Breast epithelium (tissue), 4 donors: ENCODE measurements around the gene OLIG3. TPM values are rescaled to one million over a fixed set of nuclear protein-coding genes. Genes with fewer than 3 reads are reported as not detected.

ENCODE experiments used
- DNase-seq, 2 donors: peaks; one replicate each; pipeline ENCODE4 v3.0.0-alpha.2; 2019; ENCODE audit warnings: low spot score in 2 of 2
- H3K27ac ChIP-seq, 2 donors: fragments of 200-600 bp; sonication (generic) in 1 of 2; one replicate each; pipeline ENCODE4 v1.5.1; 2016 to 2019; ENCODE audit warnings: mild to moderate bottlenecking in 1 of 2
- H3K27me3 ChIP-seq, 2 donors: fragments of 200-600 bp; sonication (generic) in 1 of 2; one replicate each; pipeline versions ENCODE4 v1.5.1 to v1.6.0; 2017 to 2019; ENCODE audit warnings: control low read depth in 1 of 2, mild to moderate bottlenecking in 1 of 2
- H3K36me3 ChIP-seq: fragments of 200-600 bp; one replicate; pipeline ENCODE4 v1.5.1; 2019
- H3K4me1 ChIP-seq, 2 donors: fragments of 200-600 bp; sonication (generic); one replicate each; pipeline ENCODE4 v1.5.1; 2016 to 2019; ENCODE audit warnings: control low read depth in 1 of 2
- H3K4me3 ChIP-seq, 3 donors: fragments of 200-600 bp; sonication (generic); 1 replicate in 2 of 3; 2 replicates in 1 of 3; pipeline ENCODE4 v1.5.1; 2016 to 2019; ENCODE audit warnings: mild to moderate bottlenecking in 3 of 3, moderate library complexity in 2 of 3
- H3K9me3 ChIP-seq, 2 donors: fragments of 200-600 bp; sonication (generic) in 1 of 2; one replicate each; pipeline ENCODE4 v1.5.1; 2016 to 2019; ENCODE audit warnings: control low read depth in 1 of 2
- POLR2A ChIP-seq: fragments of 450-650 bp; IDR thresholded peaks from one replicate; pipeline ENCODE4 v1.6.1; 2016; ENCODE audit warnings: antibody characterized with exemption, mild to moderate bottlenecking, moderate library complexity
- POLR2AphosphoS5 ChIP-seq, 3 donors: sonication (generic); formaldehyde crosslinking; IDR thresholded peaks; one replicate each; pipeline ENCODE4 v1.6.1; 2017; ENCODE audit warnings: antibody characterized with exemption in 3 of 3
- intact Hi-C: fragments of 100-400 bp; cut with DNase I; formaldehyde crosslinking; loops from one replicate; pipeline ENCODE4 v1.15.1; 2023; ENCODE audit warnings: low total_unique reads
- total RNA-seq, 3 donors: library from RNA; depleted of rRNA; stranded (reverse); fragments of >200 nt; gene quantifications; one replicate each; pipeline ENCODE4 v1.1.0, GENCODE V29; 2016
- TF ChIP-seq, protein P1 (sequence below), 3 donors: fragments of 450-650 bp; IDR thresholded peaks; one replicate each; pipeline ENCODE4 v1.5.1; 2016 to 2017; ENCODE audit warnings: antibody characterized with exemption in 3 of 3, mild to moderate bottlenecking in 3 of 3, moderate library complexity in 3 of 3

OLIG3 gene
- total RNA-seq, 3 donors from 2014 or later, result not detected

DNA sequence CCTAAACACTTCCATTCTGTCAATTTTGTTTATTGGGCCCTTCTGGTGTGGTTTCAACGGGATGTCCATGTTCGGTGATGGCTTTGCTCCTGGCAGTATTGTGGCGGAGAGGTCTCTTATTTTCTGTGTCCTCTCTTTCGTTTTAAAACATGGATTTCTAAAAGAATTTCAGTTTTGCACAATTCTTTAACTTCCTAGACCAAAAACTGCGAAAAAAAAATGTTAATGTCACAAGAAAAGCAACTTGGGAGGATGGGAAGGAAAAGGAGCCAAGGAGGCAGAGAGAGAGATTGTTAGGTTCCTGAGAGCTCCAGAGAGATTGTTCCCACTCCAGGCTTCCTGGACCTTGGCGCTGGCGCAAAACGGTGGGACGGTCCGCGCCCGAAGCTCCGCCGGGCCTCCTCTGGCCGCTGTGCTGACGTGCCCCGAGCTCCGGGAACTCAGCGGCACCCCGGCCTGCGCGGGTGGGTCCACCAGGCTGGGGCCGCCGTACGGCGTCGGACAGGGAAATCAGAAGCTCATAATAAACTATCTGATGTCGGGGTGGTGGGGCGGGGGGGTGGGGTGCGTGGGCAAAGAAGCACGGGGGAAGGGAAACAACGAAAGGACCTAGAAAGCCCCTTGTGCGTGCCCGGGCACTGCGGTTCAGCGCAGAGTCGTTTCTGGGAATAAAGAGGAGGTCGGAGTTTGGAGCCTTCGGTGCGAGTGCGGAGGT lies 951 bp upstream of the OLIG3 start:
- TF ChIP-seq, protein P1, sequence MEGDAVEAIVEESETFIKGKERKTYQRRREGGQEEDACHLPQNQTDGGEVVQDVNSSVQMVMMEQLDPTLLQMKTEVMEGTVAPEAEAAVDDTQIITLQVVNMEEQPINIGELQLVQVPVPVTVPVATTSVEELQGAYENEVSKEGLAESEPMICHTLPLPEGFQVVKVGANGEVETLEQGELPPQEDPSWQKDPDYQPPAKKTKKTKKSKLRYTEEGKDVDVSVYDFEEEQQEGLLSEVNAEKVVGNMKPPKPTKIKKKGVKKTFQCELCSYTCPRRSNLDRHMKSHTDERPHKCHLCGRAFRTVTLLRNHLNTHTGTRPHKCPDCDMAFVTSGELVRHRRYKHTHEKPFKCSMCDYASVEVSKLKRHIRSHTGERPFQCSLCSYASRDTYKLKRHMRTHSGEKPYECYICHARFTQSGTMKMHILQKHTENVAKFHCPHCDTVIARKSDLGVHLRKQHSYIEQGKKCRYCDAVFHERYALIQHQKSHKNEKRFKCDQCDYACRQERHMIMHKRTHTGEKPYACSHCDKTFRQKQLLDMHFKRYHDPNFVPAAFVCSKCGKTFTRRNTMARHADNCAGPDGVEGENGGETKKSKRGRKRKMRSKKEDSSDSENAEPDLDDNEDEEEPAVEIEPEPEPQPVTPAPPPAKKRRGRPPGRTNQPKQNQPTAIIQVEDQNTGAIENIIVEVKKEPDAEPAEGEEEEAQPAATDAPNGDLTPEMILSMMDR (IDR thresholded peaks at IDR 0.05), result no peak
- TF ChIP-seq POLR2AphosphoS5 (IDR thresholded peaks at IDR 0.05), result peak in 1 of 3 donors; percentile 17
- H3K27me3 ChIP-seq, result peaks cover 5 to 94% of the 10 kb centered on the region in 2 donors
- no peaks in the 10 kb centered on the region for H3K9me3 ChIP-seq
- peaks cover 3 to 7% of the 10 kb centered on the region in 2 donors for H3K4me1 ChIP-seq
- H3K27ac ChIP-seq, result no peak overlapping the region
- no peaks in the 10 kb centered on the region for H3K36me3 ChIP-seq
- intact Hi-C loops, result loop anchor here (1.0 kb wide), 1 partner anchor 35 kb away; no protein-coding TSS in a partner anchor
- peak overlapping the region in 1 of 3 donors; percentile 9 for H3K4me3 ChIP-seq
- DNase-seq, result no peak

DNA sequence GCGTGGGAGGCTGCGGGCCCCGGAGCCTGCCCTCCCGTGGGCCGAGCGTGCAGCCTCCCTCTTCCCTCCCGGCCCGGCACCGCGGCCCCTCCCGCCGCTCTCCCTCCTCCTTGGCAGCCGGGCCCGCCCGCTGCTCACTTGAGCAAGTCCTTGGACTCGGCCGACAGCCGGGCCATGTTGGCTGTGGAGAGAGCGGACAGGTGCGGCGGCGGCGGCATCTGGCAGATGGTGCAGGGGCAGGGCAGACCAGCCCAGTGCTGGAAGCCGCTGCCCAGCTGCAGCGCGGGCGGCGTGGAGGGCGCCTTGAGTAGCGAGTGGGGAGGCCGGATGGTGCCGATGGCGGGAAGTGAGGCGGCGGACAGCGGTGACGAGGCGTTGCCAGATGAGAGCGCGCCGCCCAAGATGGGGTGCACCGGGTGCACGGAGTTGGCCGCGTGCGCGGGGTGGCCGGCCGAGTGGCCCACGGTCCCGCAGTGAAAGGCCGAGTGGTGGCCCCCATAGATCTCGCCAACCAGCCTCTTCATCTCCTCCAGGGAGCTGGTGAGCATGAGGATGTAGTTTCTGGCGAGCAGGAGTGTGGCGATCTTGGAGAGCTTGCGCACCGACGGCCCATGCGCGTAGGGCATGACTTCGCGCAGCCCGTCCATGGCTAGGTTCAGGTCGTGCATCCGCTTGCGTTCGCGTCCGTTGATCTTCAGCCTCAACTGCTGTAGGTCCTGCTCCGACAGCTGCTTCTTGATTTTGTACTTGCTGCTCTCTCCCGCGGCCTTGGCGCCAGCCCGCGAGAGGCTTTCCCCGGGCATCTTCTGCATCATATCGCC lies 766 bp downstream of the OLIG3 start:
- H3K27ac ChIP-seq, result no peak overlapping the region
- TF ChIP-seq, protein P1 (IDR thresholded peaks at IDR 0.05), result no peak
- no peak for TF ChIP-seq POLR2A
- no peak for TF ChIP-seq POLR2AphosphoS5 (IDR thresholded peaks at IDR 0.05)
- no peaks in the 10 kb centered on the region for H3K36me3 ChIP-seq
- no peak for DNase-seq
- intact Hi-C loops, result loop anchor here (1.0 kb wide), 1 partner anchor 37 kb away; no protein-coding TSS in a partner anchor
- H3K4me3 ChIP-seq, result peak overlapping the region in 1 of 3 donors; percentile 47
- H3K4me1 ChIP-seq, result peaks cover 3 to 7% of the 10 kb centered on the region in 2 donors
- no peaks in the 10 kb centered on the region for H3K9me3 ChIP-seq
- peaks cover 5 to 95% of the 10 kb centered on the region in 2 donors for H3K27me3 ChIP-seq

DNA sequence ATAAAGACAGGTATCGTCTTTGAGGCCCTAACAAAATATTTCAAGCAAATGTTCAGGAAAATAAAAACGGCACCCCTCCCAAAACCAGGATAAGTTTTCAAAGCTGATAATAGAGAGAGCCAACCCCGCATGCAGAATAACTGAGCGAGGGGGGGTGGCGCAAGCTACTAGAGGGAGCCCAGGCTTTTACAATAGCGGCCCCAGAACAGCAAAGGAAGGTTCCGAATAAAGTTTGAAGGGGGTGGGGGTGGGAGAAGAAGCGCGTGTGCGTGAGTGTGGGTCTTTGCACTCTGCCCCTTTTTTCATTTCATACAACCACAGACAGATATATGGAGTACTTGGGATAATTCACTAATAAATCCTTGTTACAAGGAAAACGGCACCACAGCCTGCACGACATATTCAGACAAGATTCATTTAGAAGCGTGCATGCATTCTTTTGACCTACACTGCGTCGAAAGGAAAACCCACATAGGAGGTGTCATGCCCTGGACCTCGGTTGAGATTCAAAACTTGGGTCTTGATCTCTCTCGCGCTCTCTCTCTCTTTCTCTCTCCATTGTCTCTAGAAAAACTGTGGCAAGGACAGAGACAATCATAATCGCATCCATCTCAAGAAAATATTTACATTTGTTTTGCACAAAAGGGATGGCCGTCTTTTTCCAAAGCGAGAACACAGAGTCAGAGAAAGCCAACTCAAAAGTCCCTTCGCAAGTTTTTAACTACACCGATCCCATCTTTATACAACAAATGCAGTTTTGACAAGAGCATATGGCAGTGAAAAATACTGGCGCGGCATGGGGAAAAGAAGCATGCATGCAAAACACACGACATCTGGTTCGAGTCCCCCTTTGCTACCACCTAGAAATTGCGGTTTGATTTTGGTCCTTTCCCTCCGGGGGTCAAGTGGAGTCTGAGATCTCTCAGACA lies 1.6 kb downstream of the OLIG3 start:
- TF ChIP-seq, protein P1 (IDR thresholded peaks at IDR 0.05), result no peak
- TF ChIP-seq POLR2A (no peak), POLR2AphosphoS5 (IDR thresholded peaks at IDR 0.05) (no peak)
- no peaks in the 10 kb centered on the region for H3K36me3 ChIP-seq
- H3K27me3 ChIP-seq, result peaks cover 5 to 95% of the 10 kb centered on the region in 2 donors
- H3K27ac ChIP-seq, result no peak overlapping the region
- intact Hi-C loops, result no loop called here
- peaks cover 0 to 6% of the 10 kb centered on the region in 2 donors for H3K9me3 ChIP-seq
- peak overlapping the region in 1 of 3 donors; percentile 47 for H3K4me3 ChIP-seq
- peaks cover 2 to 3% of the 10 kb centered on the region in 2 donors for H3K4me1 ChIP-seq
- no peak for DNase-seq

DNA sequence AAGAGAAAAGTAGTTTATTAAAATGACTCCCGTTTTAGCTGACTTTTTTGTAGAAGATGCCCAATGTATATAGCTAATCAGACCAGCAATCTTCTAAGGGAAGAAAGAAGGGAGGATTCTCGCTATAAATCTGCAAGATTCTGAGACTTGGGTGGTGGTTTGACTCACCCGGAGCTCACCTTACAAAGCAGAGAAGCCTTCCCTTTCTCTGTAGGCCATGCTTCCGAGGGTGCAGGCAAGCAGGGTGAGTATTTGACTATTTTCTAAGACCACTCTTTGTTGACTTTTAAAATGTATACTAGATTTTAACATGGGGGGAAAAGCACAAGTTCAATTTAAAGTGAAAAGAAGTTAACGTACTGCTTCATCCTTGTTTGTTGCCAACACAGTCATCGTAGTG lies 2.7 kb downstream of the OLIG3 start:
- H3K27me3 ChIP-seq, result peaks cover 5 to 95% of the 10 kb centered on the region in 2 donors
- peaks cover 0 to 3% of the 10 kb centered on the region in 2 donors for H3K4me1 ChIP-seq
- peaks cover 0 to 8% of the 10 kb centered on the region in 2 donors for H3K9me3 ChIP-seq
- intact Hi-C loops, result no loop called here
- no peak overlapping the region for H3K27ac ChIP-seq
- H3K36me3 ChIP-seq, result no peaks in the 10 kb centered on the region
- DNase-seq, result no peak
- no peak overlapping the region for H3K4me3 ChIP-seq
- TF ChIP-seq POLR2AphosphoS5 (IDR thresholded peaks at IDR 0.05) (no peak), POLR2A (no peak)
- TF ChIP-seq, protein P1 (IDR thresholded peaks at IDR 0.05), result no peak
